Measurements from ENCODE around the gene CGGBP1.

CGGBP1 gene, protein sequence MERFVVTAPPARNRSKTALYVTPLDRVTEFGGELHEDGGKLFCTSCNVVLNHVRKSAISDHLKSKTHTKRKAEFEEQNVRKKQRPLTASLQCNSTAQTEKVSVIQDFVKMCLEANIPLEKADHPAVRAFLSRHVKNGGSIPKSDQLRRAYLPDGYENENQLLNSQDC

DNA sequence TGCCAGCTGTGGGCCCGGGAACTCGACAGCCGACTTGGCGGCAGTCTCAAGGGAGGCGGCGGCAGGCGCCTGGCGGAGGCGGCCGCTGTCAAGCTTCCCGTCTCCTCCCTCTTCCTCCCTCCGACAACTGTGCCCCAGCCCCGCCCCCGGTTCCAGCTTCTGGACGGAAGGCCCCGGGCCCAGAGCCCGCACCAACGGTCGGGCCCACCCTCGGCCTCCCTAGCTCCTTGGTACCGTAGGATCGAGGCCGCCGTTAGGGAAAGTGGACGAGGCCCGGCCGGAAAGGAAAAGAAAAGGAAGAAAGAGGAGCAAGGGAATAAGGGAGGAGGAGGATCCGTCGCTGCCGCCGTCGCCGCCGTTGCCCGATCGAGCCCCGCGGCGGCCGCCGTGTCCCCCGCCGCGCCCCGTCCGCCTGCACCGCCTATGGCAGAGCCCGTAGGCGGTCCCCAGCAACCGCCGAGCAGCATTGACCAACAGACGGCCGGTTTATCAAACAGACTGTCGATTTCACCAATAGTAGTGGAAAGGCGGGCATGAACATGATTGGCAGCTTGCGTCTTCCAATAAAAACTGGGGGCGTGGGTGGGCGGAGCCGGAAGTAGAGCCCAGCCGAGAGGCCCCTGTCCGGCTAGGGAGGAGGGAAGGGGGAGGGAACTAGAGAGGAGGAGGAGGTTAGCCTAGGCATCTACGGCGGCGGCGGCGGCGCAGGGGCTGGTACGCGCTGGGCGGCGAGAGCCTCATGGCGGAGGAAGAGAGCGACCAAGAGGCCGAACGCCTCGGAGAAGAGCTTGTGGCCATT lies at the start of gene CGGBP1, which contains the start of gene ZNF654:
CGGBP1 (minus strand) TSS at position 425 of the 799 bp plus-strand sequence. CDS start 3,029 bp downstream, outside the sequence.
ZNF654 (plus strand) TSS at position 675 of the 799 bp plus-strand sequence; CDS start at position 740, 65 bp downstream.
- peak; percentile 90 for DNase-seq

DNA sequence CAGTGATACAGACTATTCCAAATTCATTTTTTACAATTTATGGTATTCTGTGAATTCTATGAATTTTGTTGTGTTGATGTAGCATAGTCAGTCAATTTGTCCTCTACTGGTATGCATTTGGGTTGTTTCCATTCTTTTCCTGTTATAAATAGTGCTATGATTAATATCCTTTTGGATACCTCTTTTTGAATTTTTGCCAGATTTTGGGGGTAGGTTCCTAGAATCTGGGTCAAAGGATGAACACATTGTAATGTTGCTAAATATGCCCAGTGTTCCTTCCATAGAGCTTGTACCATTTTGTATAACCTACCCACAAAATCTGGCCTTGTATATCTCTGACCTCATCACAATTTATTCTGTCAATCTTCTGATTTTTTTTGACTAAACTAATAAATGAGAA lies 46.5 kb upstream of the CGGBP1 start:
- no peak for DNase-seq

DNA sequence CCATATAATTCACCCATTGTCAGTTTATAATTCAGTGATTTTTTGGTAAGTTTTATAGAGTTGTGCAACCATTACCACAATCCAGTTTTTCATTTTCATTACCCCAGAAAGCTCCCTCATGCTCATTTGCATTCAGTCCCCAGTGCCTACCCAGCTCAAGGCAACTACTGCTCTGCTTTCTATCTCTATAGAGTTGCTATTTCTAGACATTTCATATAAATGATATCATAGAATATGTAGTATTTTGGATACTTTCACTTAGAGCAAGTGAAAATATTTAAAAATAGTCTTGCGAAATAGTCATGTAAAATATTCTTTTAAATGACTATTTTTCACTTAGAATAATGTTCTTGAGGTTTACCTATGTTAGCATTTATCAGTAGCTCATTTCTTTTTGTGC lies 42.3 kb upstream of the CGGBP1 start:
- no peak for DNase-seq

DNA sequence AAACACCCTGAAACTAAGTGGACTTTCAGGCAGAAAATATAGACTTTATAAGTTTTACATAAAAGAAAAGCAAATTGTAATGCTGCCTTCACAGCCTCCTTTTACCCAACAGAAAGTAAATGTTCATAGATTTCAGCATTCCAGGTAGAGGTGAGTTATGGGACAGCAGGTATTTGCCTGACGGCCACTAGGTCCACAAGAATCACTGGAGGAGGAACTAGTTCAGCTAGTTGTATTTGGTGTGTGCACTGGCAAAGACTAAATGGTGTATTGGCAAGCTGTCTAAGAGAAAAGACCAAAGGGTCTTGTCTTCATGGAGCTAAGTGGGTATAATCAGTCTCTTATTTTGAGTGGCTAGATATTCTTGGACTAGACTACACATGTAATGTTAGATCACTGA lies 34.5 kb upstream of the CGGBP1 start:
- no peak for DNase-seq

DNA sequence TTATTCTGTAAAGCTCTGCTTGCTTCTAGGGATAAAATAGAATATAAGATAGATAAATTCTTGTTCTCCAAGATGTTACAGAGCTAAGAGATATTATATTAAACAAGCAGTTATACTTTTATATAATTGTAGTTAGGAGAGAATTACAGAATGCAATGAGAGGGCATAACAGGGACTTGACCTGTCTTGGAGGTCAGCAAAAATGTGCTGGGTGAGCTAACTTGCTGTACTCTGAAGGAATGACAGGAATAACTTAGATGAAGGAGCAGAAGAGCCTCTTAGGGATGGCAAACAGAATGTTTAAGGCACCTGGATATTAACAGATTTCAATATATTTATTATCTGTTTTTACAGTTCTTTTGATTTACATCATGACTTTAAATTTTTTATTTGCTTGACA lies 33.5 kb upstream of the CGGBP1 start:
- DNase-seq, result no peak

DNA sequence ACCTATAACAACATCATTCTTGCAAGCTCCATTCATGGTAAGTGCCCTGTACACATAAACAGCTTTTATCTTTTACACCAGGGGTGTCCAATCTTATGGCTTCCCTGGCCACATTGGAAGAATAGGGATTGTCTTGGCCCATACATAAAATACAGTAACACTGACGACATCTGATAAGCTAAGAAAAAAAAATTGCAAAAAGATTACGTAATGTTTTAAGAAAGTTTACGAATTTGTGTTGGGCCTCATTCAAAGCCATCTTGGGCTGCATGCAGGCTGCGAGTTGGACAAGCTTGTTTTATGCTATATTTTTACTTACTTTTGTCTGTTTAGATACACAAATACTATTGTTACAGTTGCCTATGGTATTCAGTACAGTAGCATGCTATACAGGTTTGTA lies 31.9 kb upstream of the CGGBP1 start:
- no peak for DNase-seq

DNA sequence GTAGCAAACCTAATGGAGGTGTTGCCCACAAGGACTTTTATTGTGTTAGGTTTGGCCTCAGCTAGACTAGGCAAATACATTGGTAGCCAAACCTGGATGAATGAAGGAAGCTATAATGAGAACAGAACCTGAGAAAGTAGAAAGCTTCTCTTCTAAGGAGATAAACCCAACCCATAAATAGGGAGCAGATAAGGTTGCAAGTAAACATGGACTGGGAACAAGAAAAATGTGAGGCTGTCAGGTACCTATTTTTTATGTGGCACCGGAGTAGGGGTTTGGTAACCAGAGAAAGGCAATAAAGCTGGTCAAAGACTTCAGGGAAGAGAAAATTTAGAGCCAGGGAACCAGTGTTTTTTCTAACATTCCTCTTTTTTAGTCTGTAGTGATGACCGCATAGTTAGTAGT lies 25.3 kb upstream of the CGGBP1 start:
- no peak for DNase-seq

DNA sequence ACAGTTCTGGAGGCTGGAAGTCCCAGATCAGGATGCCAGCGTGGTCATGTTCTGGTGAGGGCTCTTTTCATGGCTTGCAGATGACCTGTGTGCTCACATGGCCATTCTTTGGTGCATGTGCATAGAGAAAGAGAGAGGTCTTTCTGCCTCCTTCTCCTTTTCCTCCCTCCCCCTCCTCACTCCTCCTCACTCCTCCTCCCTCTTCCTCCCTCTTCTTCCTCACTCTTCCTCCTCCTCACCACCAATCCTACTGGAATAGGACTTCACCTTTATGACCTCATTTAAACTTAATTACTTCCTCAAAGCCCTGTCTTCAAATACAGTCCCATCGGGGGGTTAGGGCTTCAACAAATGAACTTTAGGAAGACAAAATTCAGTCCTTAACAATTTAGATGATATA lies 24.0 kb upstream of the CGGBP1 start:
- no peak for DNase-seq

DNA sequence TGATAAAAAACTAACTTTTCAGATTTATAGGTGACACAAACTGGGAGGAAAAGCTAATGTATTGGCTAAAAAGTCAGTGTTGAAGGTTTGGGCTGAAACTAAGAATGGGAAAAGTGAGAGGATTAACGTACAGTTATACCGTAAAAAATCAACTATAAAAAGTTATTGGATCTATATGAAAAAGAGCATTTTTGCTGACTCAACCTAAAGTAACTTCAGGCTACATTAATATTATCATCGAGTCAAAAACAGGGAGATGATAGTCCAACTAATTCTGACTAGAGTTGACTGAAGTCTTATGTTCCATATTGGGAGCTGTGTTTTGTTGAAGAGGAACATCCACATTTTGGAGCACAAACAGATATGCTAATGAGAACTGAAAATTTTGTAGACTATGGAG lies 20.1 kb upstream of the CGGBP1 start:
- no peak for DNase-seq

DNA sequence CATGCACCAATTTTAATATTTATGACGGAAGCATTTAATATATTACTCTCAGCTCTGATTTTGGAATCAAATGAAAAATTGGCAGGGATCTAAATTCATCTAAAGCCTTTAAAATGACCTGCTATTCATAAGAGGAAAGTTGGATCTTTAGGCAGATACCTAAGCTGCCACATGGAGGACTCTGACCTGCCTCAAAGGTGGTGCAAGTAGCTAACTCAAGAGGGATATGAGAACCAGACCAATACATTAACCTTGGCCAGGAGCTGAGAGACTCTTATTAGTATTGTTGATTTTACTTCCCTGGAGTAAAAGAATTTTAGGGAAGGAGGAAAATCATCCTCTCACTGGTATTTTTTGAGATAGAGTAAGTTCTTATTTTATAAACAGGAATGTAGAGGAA lies 17.9 kb upstream of the CGGBP1 start:
- DNase-seq, result no peak

DNA sequence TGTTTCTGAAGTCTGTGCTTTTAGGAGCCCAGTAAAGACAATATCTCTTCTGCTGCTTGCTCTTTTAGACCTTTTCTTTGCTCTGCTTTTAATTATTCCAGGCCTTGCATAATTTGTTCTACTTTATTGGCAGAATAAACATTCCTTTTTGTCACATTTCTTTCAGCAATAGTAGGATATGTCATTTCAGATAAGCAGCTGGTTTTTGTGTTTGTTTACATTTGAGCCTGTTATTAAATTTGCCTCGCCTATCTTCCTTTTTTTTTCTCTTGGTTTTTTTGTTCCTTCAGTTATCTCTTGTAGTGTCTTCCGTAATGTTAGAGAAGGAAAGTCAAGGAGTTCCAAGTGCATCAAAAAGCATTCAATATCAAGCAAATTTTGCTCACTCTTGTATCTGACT lies 16.7 kb upstream of the CGGBP1 start:
- no peak for DNase-seq

DNA sequence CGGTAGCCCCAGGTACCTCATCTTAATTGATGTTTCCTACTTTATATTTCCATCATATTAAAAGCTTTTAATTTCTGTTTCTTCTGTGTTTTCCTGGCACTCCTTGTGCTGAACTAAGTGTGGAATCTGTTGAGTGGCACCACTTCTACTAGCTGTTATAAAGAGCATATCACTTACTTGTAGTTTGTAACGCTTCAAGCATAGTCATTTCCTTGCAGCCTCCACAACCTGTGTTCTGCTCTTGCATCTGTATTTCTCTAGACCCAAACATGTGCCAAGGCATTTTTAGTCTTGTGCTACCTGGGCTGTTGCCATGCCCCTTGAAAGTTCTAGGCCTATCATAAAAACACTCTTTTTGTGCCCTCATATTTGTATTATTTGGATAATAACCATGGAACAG lies 16.3 kb upstream of the CGGBP1 start:
- DNase-seq, result no peak

DNA sequence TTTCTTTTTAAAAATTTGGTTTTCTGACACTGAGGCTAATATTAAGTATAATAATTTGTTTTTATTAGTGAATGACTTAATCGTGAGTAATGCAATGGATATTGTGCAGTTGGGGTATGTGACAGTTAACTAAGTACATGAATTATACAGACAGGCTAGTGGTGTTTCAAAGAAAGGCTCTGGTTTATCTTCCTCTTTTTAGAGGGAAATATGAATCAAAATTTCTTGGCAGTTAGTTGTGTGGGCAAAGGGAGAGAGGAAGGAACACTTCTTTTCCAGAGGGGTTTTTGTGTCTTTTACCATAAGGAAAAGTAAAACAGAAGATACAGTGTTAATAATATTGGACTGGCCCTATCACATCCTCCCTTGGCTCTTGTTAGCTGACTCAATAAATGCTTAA lies 2.9 kb upstream of the CGGBP1 start:
- no peak for DNase-seq

DNA sequence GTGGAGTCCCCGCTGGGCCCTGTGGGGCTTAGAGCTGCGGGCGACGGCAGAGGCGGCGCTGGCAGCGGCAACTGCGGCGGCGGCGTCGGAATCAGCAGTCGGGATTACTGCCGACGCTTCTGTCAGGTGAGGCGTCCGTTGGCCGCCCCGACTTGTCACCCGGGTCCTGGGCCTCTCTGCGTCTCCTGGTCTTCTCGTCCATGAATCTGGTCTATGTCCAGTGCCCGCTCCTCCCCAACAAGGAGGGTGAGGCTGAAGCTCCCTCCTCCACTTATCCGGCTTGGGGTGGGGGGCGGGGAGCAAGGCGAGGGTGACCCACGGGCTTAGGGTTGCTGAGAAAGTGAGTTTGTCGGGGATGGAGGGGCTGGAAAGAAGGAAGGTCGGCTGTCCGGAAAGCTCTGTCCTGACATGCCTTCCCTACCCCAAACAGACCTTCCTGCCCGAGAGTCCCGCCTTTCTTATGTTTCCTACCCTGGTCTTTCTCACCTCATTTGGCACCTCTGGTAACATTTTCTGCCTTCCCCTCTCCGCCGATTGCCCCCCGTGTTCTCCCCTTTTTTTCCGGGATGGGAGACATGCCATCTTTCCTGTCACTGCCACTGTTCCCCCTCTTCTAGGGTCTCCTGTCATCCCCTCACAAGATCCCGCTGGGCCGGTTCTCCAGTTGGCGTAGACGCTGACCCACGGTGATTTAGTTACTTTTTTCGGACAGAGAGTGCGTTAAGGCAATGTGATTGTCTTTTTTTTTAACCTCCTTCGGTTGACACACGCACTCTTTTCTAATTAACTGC lies 770 bp upstream of the CGGBP1 start:
- DNase-seq, result peak; percentile 41

DNA sequence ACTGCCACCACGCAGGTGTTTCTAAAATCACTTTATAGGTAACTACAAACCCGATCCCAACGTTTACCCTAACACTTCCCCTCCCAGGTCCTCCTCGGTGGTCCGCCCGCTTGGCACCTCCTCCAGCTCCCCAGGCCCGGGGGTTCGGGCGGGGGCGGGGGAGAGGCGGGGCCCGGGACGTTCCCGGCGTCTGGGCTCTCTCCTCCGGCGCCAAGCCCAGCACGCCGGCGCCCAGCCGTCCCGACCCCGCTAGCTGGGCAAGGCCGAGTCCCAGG lies 562 bp downstream of the CGGBP1 start:
- no peak for DNase-seq

DNA sequence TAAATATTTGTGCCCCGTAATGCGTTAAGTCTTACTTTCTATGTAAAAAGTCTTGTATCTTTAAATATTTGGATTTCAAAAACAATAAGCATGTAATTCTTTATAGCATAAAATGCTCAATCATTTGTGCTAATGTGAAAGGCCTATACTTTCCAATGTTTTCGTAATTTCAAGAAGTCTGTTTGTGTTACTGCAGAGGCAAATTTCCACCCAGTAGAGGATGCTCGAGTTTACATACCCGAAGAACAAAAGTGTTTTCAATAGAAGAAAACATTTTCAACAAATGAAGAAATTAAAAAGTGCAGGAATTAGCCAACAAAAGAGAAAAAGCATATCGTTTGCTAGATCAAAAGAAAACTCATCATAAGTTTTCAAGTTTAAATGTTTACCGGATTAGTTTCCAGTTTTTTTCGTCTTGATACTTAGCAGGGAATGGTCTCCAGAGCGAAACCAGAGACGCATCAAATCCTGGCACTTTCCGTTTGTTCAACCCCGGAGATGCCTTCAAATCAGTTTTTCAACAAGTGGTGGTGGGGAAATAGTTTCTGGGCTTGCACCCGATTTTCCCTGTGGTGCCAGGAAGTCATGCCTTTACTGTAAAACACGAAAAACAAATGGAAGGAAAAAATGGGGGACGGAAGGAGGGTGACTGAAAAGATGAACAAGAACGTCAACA lies 1.0 kb downstream of the CGGBP1 start:
- no peak for DNase-seq

DNA sequence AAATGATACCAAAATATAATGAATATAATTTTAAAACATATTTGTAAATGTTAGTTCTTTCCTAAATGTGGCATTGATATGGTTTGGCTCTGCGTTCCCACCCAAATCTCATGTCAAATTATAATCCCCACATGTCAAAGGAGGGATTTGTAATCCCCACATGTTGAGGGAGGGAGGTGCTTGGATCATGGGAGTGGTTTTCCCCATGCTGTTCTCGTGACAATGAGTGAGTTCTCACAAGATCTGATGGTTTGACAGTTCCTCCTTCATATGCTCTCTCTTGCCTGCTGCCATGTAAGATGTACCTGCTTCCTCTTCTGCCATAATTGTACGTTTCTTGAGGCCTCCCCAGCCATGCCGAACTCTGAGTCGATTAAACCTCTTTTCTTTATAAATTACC lies 12.0 kb downstream of the CGGBP1 start:
- no peak for DNase-seq

DNA sequence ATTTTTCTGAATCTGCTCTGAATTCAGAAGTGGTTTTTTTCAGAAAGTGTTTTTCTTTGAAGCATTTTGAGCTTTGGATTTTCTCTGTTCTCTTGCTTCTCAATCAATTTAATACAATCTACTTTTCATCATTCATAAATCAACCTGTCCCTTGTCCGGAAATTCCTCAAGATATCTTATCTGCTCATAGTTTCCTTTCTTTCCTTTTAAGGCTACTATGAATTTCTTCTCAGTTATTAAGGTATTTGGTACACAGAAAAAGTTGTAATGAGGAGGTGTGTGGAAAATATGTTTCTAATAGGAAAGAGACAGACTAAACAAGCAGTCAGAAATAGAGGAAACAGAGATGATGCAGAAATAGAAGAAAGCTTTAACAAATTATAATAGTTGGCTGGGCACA lies 14.4 kb downstream of the CGGBP1 start:
- DNase-seq, result no peak

DNA sequence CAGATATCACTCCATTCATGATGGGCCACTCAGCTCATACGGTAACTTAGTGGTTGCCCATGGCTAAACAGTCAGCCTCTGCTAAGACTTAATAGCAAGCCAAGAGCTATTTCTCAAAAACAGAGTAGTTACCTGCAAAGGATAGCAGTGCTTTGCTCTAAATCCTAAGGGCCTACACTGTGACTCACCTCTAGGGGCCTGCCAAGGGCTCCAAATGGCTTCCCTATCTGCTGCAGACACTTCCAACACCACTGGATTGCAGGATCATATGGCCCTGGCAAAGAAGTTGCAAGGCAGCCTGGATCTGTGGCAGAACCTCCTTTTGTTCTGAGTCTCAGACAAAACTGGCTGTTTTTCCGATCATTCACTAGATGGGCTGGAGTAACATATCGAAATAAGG lies 17.8 kb downstream of the CGGBP1 start:
- DNase-seq, result no peak

DNA sequence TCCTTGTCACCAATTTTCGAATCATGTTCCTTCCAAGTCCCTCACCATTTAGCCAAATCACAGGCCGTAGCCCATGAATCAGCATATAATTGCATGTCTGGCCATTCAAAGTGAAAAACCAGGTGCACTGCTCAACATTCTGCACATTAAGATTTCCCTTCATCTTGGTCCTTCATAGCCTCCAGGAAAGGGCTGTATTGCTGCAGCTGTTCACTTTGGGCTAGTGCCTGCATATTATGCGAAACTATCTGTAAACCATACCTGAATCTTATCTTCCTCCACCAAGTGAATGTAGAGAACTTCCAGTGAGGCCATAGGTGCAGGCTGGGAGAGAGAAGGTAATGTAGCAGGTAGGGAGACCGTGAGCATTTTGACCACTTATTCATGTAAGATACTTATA lies 18.3 kb downstream of the CGGBP1 start:
- no peak for DNase-seq

DNA sequence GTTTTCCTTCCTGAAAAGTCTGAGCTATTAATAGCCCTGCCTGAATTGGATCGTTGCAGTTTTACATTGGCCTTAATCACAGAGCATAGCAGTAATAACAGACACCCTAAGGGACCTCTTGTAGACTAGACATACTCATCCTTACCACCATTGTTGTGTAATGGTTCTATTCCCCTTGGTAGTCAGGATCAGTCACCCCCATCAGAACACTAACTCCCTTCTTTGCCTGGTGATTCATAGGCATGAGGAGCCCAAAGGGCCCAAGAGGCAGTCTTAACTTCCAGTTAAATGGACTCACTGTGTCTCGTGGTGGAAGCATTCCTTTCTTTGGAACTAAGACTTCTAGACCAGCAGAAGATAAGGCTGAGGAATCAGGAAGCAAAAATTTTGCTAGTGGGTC lies 20.2 kb downstream of the CGGBP1 start:
- DNase-seq, result no peak

DNA sequence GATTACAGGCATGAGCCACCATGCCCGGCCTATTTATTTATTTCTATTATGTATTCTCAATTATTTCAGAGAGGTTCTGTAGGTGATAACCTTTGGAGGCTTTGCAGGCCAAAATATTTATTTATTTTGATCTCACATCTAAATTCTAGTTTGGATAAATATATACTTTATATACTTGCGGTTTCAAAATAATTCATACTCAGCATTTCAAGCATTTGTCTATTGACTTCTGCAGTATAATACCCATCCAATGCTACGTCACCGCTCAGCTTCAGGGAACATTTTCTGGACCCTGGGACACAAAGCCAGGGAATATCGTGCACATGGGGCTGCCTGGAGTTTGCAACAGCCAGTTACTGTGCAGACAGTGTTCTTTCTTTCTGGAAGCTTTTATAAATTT lies 22.6 kb downstream of the CGGBP1 start:
- no peak for DNase-seq

DNA sequence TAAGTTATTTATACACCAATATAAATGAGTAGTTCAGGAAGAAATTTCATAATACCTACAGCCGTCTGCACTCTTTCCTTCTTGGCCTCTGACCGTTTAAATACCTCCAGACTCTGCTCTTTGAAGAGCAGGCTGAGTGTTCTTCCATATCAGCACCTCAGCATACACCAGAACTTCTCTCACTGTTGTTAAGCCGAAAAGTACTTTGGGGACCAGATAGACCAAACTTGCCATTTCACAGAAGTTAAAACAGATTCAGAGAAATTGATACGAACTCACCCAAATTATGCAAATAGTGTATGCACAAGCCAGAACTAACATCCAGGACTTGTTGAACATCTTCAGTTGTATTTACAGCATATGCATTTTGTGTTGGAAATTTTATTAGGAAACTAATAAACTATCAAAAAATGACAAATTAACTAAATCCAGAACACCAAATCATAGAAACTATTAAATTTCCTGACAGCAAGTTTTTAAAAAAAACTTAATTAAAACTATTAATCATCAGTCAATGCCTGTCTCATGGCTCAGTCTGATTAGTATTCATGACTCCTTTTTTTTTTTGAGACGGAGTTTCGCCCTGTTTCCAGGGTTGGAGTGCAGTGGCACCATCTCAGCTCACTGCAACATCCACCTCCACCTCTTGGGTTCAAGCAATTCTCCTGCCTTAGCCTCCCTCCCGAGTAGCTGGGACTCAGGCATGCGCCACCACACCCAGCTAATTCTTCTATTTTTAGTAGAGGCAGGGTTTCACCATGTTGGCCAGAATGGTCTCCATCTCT lies 24.1 kb downstream of the CGGBP1 start:
- DNase-seq, result no peak

Data from COR-L47 (cell line).